Dendritic cell treated with granulocyte-macrophage colony-stimulating factor and Interleukin-4, amounts not matched to agents 40 ng/mL and 50 ng/mL, for 4 days (primary cell): ENCODE measurements around the gene NFE2L3.
"Not testable (repeated sequence)": the region's sequence is repeated elsewhere in the genome, so short reads cannot be mapped to it uniquely, and the experiment has no call there.

Experiments used
- H3K27ac Mint-ChIP-seq: one replicate; pipeline ENCODE4 v1.8.0; 2022; ENCODE audit warnings: mild to moderate bottlenecking, mixed read lengths
- H3K27me3 Mint-ChIP-seq: one replicate; pipeline ENCODE4 v1.8.0; 2022; ENCODE audit warnings: mild to moderate bottlenecking, mixed read lengths
- H3K36me3 Mint-ChIP-seq: one replicate; pipeline ENCODE4 v1.8.0; 2022; ENCODE audit warnings: low read depth, mixed read lengths
- H3K4me1 Mint-ChIP-seq: one replicate; pipeline ENCODE4 v1.8.0; 2022; ENCODE audit warnings: low read depth, mixed read lengths
- H3K4me3 Mint-ChIP-seq: one replicate; pipeline ENCODE4 v1.8.0; 2022; ENCODE audit warnings: mild to moderate bottlenecking, moderate library complexity, mixed read lengths
- H3K9me3 Mint-ChIP-seq: one replicate; pipeline ENCODE4 v1.8.0; 2022; ENCODE audit warnings: mixed read lengths
- intact Hi-C: fragments of 100-400 bp; cut with micrococcal nuclease; formaldehyde crosslinking; loops from one replicate; pipeline ENCODE4 v1.15.0; 2022

Gene NFE2L3

GRCh38 chr7:26182283-26182682 is 30.3 kb downstream of the NFE2L3 start:
- Mint-ChIP-seq H3K4me1 (peaks cover 14% of the 10 kb centered on the region), H3K27ac (no peak overlapping the region), H3K4me3 (no peak overlapping the region), H3K9me3 (no peaks in the 10 kb centered on the region), H3K36me3 (peaks cover 44% of the 10 kb centered on the region), H3K27me3 (no peaks in the 10 kb centered on the region)
- intact Hi-C loops = no loop called here

GRCh38 chr7:26182706-26183105 is 30.7 kb downstream of the NFE2L3 start:
- no peaks in the 10 kb centered on the region for H3K9me3 Mint-ChIP-seq
- no peaks in the 10 kb centered on the region for H3K27me3 Mint-ChIP-seq
- no peak overlapping the region for H3K27ac Mint-ChIP-seq
- no peak overlapping the region for H3K4me3 Mint-ChIP-seq
- intact Hi-C loops = no loop called here
- H3K4me1 Mint-ChIP-seq = peaks cover 14% of the 10 kb centered on the region
- peaks cover 48% of the 10 kb centered on the region for H3K36me3 Mint-ChIP-seq

- intact Hi-C loops = no loop called here
- Mint-ChIP-seq H3K27ac (no peak overlapping the region), H3K27me3 (no peaks in the 10 kb centered on the region), H3K36me3 (peaks cover 55% of the 10 kb centered on the region), H3K4me1 (peaks cover 20% of the 10 kb centered on the region), H3K9me3 (no peaks in the 10 kb centered on the region), H3K4me3 (no peak overlapping the region)
Observed at GRCh38 chr7:26183545-26184280, 31.7 kb downstream of the NFE2L3 start.

- not testable (repeated sequence) for H3K9me3 Mint-ChIP-seq, H3K27me3 Mint-ChIP-seq, H3K27ac Mint-ChIP-seq, H3K4me3 Mint-ChIP-seq
- intact Hi-C loops = loop anchor here (5.0 kb wide), 1 partner anchor 32 kb away; the partner anchor contains the start of gene NFE2L3
- peaks cover 55% of the 10 kb centered on the region for H3K36me3 Mint-ChIP-seq
- H3K4me1 Mint-ChIP-seq = peaks cover 20% of the 10 kb centered on the region
Observed at GRCh38 chr7:26184281-26185101, 32.5 kb downstream of the NFE2L3 start.

- Mint-ChIP-seq H3K36me3 (peaks cover 62% of the 10 kb centered on the region), H3K27me3 (no peaks in the 10 kb centered on the region), H3K4me1 (peaks cover 14% of the 10 kb centered on the region), H3K4me3 (no peak overlapping the region), H3K27ac (no peak overlapping the region), H3K9me3 (no peaks in the 10 kb centered on the region)
- intact Hi-C loops = loop anchor here (5.0 kb wide), 1 partner anchor 33 kb away; the partner anchor contains the start of gene NFE2L3
Observed at GRCh38 chr7:26185131-26185843, 33.3 kb downstream of the NFE2L3 start.

GRCh38 chr7:26185844-26186180 is 33.8 kb downstream of the NFE2L3 start:
- H3K4me1 Mint-ChIP-seq = peaks cover 12% of the 10 kb centered on the region
- no peak overlapping the region for H3K27ac Mint-ChIP-seq
- H3K4me3 Mint-ChIP-seq = no peak overlapping the region
- H3K9me3 Mint-ChIP-seq = no peaks in the 10 kb centered on the region
- peaks cover 67% of the 10 kb centered on the region for H3K36me3 Mint-ChIP-seq
- intact Hi-C loops = loop anchor here (5.0 kb wide), 1 partner anchor 34 kb away; the partner anchor contains the start of gene NFE2L3
- no peaks in the 10 kb centered on the region for H3K27me3 Mint-ChIP-seq

- H3K36me3 Mint-ChIP-seq = peaks cover 75% of the 10 kb centered on the region
- no peak overlapping the region for H3K27ac Mint-ChIP-seq
- H3K4me3 Mint-ChIP-seq = no peak overlapping the region
- H3K4me1 Mint-ChIP-seq = peaks cover 9% of the 10 kb centered on the region
- H3K9me3 Mint-ChIP-seq = no peaks in the 10 kb centered on the region
- H3K27me3 Mint-ChIP-seq = no peaks in the 10 kb centered on the region
- intact Hi-C loops = loop anchor here (5.0 kb wide), 1 partner anchor 34 kb away; the partner anchor contains the start of gene NFE2L3
Observed at GRCh38 chr7:26186364-26187311, 34.6 kb downstream of the NFE2L3 start.

GRCh38 chr7:26187380-26188205 is 35.6 kb downstream of the NFE2L3 start:
- Mint-ChIP-seq H3K27ac (no peak overlapping the region), H3K4me1 (peaks cover 14% of the 10 kb centered on the region), H3K36me3 (peaks cover 85% of the 10 kb centered on the region), H3K4me3 (no peak overlapping the region), H3K27me3 (no peaks in the 10 kb centered on the region), H3K9me3 (no peaks in the 10 kb centered on the region)
- intact Hi-C loops = loop anchor here (5.0 kb wide), 1 partner anchor 35 kb away; the partner anchor contains the start of gene NFE2L3

- no peaks in the 10 kb centered on the region for H3K27me3 Mint-ChIP-seq
- H3K9me3 Mint-ChIP-seq = no peaks in the 10 kb centered on the region
- peaks cover 22% of the 10 kb centered on the region for H3K4me1 Mint-ChIP-seq
- peaks cover 93% of the 10 kb centered on the region for H3K36me3 Mint-ChIP-seq
- H3K4me3 Mint-ChIP-seq = no peak overlapping the region
- intact Hi-C loops = loop anchor here (5.0 kb wide), 1 partner anchor 36 kb away; the partner anchor contains the start of gene NFE2L3
- no peak overlapping the region for H3K27ac Mint-ChIP-seq
Observed at GRCh38 chr7:26188206-26188956, 36.4 kb downstream of the NFE2L3 start.

GRCh38 chr7:26188957-26189541 is 37.1 kb downstream of the NFE2L3 start:
- no peak overlapping the region for H3K4me3 Mint-ChIP-seq
- intact Hi-C loops = loop anchor here (5.0 kb wide), 1 partner anchor 37 kb away; the partner anchor contains the start of gene NFE2L3
- H3K36me3 Mint-ChIP-seq = peaks cover 98% of the 10 kb centered on the region
- H3K4me1 Mint-ChIP-seq = peaks cover 28% of the 10 kb centered on the region
- no peaks in the 10 kb centered on the region for H3K27me3 Mint-ChIP-seq
- no peak overlapping the region for H3K27ac Mint-ChIP-seq
- no peaks in the 10 kb centered on the region for H3K9me3 Mint-ChIP-seq

- no peak overlapping the region for H3K27ac Mint-ChIP-seq
- no peaks in the 10 kb centered on the region for H3K27me3 Mint-ChIP-seq
- no peaks in the 10 kb centered on the region for H3K9me3 Mint-ChIP-seq
- peaks cover 35% of the 10 kb centered on the region for H3K4me1 Mint-ChIP-seq
- intact Hi-C loops = loop anchor here (5.0 kb wide), 1 partner anchor 37 kb away; the partner anchor contains the start of gene NFE2L3
- peaks cover 98% of the 10 kb centered on the region for H3K36me3 Mint-ChIP-seq
- H3K4me3 Mint-ChIP-seq = no peak overlapping the region
Observed at GRCh38 chr7:26189697-26190096, 37.7 kb downstream of the NFE2L3 start.
